NCI-H82 treated with DMSO at 0.1 percent for 48 hours (cell line): ENCODE results near the gene RBM19.
A peak's percentile ranks its signal among the peaks of the same experiment; 100 is the strongest.

ENCODE experiments used
- DNase-seq: peaks from one replicate; lab custom pipeline; 2025; ENCODE audit not compliant: unreplicated experiment; lab: John Stamatoyannopoulos, UW

RBM19 gene

GRCh38 chr12:113988064-113988451, 21.9 kb upstream of the RBM19 start:
- no peak for DNase-seq

- no peak for DNase-seq
Observed at GRCh38 chr12:113987261-113988063, 21.3 kb upstream of the RBM19 start.

- no peak for DNase-seq
Observed at GRCh38 chr12:113984464-113984863, 18.3 kb upstream of the RBM19 start.

- DNase-seq, result no peak
Observed at GRCh38 chr12:113983777-113984448, 17.8 kb upstream of the RBM19 start.

- no peak for DNase-seq
Observed at GRCh38 chr12:113983265-113983664, 17.1 kb upstream of the RBM19 start.

GRCh38 chr12:113981876-113982275, 15.8 kb upstream of the RBM19 start:
- DNase-seq, result no peak

GRCh38 chr12:113980537-113981337, 14.6 kb upstream of the RBM19 start:
- DNase-seq, result peak; percentile 16

GRCh38 chr12:113980054-113980453, 13.9 kb upstream of the RBM19 start:
- no peak for DNase-seq

- no peak for DNase-seq
Observed at GRCh38 chr12:113978080-113978479, 12.0 kb upstream of the RBM19 start.

GRCh38 chr12:113974006-113974405, 7.9 kb upstream of the RBM19 start:
- no peak for DNase-seq

GRCh38 chr12:113973109-113973904, 7.2 kb upstream of the RBM19 start:
- DNase-seq, result no peak

GRCh38 chr12:113971392-113971791, 5.3 kb upstream of the RBM19 start:
- no peak for DNase-seq

- DNase-seq, result no peak
Observed at GRCh38 chr12:113970211-113970610, 4.1 kb upstream of the RBM19 start.

GRCh38 chr12:113967368-113967767, 1.2 kb upstream of the RBM19 start:
- no peak for DNase-seq

- DNase-seq, result no peak
Observed at GRCh38 chr12:113962733-113963132, 3.4 kb downstream of the RBM19 start.

- no peak for DNase-seq
Observed at GRCh38 chr12:113961921-113962710, 4.0 kb downstream of the RBM19 start.

GRCh38 chr12:113960030-113960429, 6.1 kb downstream of the RBM19 start:
- DNase-seq, result no peak

- DNase-seq, result no peak
Observed at GRCh38 chr12:113959096-113959495, 7.0 kb downstream of the RBM19 start.

- DNase-seq, result no peak
Observed at GRCh38 chr12:113958108-113958507, 8.0 kb downstream of the RBM19 start.

- no peak for DNase-seq
Observed at GRCh38 chr12:113957627-113958026, 8.5 kb downstream of the RBM19 start.
